Inferior parietal cortex (tissue), 1 donor: ENCODE measurements around the gene MLN.
A peak's percentile ranks its signal among the peaks of the same experiment; 100 is the strongest.

ENCODE experiments used
- DNase-seq: peaks from one replicate; pipeline ENCODE4 v3.0.0-alpha.2; 2016; ENCODE audit errors: extremely low spot score

The MLN gene, protein sequence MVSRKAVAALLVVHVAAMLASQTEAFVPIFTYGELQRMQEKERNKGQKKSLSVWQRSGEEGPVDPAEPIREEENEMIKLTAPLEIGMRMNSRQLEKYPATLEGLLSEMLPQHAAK

DNA sequence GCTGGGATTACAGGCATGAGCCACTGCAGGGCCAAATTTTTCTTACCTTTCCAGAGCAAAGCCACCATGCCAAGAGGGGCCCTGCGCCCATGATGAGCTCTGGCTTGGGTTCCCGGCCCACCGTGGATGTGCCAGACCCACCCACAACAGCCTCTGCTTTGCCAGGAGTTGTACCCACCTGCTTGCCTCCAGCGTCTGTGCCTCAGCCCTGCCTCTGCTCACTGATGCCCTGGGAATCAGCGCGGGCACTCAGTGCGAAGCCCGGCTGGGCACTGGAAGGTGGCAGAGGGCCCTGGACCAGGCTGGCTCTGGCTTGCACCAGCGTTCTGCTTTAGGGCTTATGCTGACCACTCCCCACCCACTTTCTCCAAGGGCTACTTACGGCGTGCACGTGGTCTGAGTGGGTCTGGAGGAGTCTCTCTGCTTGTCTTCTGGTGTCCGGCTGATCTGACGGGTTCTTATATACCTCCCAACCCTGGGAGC lies at the start of gene MLN:
MLN (minus strand) TSS at position 433 of the 483 bp plus-strand sequence. CDS start 2,840 bp downstream, outside the sequence.
- DNase-seq: no peak

DNA sequence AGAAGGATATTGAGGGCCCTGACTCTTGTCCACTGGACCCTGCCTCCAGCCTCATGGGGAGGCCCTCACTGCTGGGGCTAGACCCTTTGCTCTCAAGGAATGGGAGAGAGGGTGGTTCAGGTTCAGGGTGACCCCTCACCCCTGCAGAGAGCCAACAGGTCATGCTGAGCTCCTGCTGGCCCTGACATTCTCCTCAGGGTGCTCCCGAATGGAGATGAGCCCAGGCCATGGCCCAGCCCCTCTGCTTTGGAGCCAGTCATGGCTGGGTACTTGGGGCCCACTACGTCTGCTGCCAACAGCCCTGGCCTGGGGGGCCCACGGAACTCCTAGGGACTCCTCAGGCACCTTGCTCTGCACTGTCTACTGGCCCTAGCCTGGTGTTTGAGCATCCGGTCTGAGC lies 49.2 kb upstream of the MLN start:
- DNase-seq: no peak

DNA sequence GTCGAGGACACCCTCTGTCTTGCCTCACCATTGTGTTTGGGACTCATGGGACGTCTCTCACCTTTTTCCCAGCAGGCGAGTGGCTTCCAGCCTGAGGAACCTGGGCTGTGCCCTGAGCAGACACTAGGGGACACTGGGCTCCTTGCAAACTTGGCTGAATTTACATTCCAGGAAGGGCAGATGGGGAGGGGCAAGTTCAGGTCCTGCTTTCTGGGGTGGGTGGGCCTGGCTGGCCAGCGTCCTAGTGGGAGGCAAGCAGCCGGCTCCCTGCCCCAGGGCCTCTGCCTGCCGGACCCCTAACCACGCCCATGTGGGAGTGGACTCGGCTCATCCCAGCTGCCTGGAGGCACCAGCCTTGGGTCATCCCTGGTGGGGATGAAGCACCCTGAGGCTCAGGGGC lies 48.2 kb upstream of the MLN start:
- no peak for DNase-seq

DNA sequence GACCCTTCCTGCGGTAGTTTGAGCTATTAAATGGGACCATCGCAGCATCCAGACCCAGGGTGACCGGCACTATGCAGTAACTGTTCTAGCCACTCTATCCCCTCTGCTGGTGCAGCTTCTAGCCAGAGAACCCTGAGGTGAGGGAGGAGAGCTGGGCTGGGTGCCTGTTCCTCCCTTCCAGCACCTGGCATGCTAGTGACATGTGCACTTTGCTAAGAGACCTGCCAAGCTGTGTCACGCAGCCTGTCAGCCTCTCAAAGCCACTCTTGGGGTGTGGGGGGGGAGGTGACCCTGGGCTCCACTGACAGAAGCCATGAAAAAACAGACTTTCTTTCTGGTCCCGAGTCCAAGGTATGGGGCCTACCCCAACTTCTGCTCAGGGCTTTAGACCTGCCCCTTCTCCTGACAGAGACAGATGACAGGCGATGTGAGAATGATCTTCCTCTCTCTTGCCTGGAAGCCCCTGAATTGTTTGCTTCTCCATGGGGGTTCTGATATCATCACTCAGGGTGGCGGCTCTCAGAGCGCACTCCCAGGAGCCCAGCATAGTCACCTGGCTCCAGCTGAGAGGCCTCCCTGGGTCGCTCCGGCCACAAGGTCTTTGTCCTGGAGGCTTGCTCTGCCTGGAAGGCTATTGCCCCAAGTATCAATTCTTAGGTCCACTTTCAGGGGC lies 47.2 kb upstream of the MLN start:
- no peak for DNase-seq

DNA sequence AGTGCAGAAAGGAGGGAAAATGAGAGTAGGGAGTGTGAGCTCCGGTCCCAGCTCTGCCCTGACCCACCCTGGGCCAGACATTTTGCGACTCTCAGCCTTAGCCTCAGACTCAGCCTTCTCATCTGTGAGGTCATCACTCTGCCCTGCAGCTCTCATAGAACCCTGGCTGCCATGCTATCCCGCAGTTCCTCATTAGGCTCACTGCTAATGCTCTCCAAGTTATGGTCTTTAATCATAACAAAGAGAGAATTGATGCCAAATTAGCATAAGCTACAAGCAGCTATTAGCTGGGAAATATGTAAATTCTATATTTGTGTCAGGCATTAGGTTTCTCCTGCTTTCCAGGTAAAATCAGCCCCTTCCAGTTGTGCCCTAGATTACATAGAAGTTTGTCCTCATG lies 46.5 kb upstream of the MLN start:
- no peak for DNase-seq

DNA sequence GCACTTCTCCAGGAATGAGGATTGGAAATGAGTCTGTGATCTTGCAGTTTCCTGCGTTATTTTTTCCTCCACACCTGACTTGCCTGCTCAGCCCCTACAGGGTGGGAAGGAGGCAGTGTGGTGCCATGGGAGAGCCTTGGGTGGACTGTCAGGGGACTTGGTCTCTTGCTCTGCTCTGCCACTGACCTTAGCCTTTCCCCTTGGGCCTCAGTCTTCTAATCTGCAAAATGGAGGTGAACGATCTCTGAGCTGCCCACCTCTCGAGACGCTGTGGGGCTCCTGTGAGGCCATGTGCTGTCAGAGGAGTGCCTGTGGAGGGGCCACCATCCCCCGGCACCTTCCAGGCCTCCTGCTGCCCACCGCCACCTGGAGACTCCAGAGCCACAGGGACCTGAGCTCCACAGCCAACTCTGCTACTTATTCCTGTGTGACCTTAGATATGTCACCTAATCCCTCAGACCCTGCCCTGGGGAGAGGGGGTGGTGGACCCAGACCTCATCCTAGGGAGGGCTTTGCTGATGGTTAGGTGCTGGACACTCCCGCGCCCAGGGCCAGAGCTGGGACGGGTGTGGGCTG lies 45.8 kb upstream of the MLN start:
- no peak for DNase-seq

DNA sequence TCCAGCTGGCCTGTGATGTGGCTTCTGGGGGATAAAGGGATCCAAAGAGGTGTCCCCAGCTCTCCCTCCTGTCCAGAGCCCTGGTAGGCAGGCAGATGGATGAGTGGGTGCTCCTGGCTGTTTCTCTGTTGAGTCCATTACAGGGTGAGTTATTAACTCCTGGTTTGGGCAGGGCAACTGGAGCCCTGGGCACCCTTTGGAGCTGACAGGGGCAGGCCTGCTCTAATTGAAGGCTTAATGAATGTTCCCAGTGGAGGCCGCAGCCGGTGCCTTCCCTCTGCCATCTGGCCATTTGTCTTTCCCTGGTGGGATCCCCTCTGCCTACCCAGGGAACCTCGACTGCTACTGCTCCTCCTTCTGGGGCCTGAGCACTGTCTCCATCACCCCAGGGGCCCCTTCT lies 44.7 kb upstream of the MLN start:
- no peak for DNase-seq

DNA sequence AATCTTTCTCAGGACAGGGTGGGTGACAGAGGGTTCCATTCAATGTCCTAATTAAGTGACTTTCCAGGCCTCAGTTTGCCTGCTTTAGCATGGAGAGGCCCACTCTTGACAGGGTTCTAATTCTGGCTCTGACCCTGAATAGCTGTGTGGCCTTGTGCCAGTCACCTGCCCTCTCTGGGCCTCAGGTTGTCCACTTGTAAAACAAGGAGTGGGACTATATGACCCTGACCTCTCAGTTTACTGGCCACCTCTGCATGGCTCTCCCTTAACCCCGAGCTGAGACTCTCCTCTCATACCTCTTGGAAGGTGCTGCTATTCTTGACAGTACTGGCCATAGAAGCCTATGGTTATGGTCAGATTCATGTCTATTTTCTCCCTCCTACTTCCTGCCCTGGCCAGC lies 44.1 kb upstream of the MLN start:
- DNase-seq: no peak

DNA sequence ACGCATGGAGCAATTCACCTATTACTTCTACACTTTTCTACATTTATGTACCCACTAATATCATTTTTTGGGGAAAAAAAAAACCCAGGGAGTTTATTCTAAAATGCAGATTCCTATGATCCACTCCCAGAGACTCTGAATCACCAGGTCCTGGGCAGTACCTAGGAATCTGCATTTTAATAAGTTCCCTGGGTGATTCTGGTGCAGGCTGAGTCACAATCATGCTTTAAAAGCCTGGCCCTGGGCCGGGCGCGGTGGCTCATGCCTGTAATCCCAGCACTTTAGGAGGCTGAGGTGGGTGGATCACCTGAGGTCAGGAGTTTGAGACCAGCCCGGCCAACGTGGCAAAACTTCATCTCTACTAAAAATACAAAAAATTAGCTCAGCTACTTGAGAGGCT lies 43.3 kb upstream of the MLN start:
- DNase-seq: no peak

DNA sequence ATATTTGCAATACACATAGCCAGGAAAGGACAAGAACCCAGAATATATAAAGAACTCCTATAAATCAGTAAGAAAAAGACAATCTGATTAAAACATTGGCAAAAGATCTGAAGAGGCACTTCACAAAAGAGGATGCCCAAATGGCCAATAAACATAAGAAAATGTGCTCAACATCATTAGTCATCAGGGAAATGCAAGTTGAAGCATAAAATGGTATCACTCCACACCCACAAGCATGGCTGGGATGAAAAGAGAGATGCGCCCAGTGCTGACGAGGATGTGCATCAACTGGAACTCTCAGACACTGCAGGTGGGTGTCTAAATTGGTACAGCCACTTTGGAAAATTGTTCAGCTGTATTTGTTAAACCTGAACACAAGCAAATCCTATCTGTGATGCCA lies 42.4 kb upstream of the MLN start:
- DNase-seq: no peak

DNA sequence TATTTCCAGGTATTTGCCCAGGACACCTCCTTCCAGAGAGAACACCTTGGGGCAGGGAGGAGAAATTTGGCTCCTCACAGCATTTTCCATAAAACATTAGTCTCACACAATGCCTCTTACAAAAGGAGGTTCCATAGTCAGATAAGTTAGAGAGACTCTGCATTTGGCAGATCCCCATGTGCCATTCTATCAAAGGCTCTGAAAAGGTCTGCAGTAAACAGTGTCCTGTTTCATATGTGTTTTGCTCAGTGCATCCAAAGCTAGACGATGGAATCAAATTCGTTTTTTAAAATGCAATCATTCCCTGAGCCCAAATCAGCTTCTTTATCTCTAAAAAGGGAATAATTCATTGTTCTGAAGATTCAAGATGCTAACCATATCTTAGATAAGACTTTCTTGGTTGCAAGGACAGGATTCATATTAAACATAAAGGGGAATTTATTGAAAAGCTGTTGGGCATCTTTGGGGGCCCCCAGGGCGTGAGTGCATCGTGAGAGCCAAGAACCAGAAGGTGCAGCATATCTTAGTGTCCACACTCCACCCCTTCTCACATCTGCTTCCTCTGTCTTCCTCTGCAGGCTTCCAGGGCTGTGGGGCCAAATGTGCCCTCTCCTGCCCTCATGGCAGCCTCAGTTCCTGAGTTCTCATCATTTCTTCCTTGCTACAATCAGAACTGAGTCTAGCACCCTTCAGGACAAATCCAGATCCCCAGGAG lies 41.4 kb upstream of the MLN start:
- DNase-seq: no peak

DNA sequence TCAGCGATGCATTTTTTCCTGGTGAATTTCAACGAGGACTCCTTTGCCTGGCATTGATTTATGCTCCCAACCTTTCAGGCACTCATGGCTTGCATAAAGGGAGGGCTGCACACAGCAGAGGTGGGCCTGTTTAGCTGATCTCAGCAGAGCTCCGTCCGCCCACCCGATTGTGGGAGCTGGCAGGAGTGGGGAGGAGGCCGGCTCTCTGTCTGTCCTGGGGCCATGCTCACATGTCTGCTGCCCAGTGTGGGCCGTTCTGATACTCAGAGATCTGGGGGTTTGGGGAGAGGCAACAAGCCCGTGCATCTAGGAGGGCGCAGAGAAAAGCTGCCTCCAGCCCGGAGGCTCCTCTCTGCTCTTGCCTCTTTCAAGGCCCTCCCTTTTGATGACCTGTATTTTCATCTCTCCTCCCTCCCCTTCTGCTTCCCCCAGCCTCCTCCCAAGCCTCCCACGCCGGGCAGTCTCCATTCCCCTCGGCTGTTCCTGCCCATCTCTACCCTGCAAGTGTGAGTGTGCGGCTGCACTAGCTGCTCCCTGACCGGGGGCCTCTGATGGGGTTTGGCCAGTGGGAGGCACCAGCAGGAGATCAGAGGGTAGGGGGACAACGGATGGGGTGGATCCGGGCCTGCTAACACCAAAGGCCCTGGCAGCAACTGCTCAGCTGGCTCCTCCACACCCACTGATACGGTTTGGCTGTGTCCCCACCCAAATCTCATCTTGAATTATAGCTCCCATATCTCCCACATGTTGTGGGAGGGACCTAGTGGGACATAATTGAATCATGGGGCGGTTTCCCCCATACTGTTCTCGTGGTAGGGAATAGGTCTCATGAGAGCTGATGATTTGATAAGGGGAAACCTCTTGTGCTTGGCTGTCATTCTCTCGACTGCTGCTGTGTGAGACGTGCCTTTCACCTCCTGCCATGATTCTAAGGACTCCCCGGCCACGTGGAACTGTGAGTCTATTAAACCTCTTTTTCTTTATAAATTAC lies 39.6 kb upstream of the MLN start:
- no peak for DNase-seq

DNA sequence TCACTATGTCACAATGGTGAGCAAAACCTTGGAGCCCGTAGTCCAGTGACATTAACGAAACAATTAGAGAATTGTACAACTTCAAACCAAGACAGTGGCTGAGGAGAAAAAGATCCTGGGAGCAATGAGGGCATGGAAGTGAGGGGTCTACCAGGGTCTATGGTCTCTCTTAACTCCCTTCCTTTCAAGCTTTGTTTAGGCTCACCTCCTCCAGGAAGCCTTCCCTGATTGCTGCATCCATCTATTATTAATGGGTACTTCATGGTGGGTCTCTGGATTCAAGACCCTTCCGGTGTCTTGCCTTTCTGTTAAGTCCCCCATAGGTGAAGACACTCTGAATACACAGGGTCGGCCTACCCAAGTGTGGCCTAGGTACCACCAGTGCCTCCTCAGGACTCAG lies 38.1 kb upstream of the MLN start:
- no peak for DNase-seq

DNA sequence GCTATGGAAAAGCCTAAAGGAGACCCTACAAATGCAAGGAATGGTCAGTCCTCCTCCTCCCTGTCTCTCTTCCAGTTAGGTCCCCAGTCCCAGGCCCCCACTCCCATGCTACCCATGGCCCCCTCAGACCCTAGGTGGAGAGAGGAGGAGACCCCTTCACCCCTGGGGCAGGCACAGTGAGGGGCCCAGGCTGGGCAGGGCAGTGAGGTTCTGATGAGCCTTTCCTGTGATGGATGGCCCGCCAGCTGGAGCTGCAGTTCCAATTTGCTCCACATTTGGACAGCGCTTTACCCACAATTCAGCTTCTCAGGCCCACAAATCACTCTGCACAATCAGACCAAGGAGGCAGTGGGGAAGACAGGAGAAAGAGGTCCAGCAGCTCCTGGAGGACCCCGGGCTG lies 37.3 kb upstream of the MLN start:
- DNase-seq: no peak

DNA sequence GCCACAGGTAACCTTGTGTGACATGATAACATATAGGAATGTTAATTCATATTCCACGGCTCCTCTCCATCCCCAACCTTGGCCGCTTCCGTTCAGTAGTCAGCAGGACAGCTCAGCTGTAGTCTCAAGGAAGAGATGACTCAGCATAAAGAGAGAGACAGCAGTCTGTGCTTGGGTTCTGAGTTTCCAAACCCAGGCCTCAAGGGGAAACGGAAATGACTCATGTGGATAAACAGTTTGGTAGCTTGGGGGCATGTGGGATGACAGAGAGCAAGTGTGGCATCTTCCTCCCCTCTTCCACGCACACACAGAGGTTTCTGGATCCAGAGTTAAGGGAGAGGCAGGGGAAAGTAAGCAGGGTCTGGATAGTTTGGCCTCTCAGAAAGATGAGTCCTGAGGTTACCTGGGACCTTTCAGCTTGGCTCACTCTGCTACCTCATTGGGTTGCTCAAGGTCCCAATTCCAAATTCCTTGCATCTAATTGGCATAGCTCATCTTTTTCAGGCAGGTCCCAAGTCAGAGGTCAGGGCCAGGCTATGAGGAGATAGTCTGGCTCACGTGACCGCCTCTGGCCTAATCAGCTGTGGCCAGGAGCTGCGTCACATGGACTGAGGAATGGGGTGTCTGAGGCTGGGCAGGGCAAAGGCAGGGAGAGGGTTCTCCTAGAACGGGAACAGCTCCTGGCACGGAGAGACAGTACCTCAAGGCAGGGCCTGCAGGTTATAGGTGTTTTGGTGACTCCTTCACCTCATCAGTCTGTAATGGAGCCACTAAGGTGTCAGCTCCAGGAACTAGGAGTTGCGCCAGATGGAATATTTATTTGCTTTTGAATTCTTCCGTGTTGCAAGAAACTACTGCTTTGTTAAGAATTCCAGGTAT lies 36.5 kb upstream of the MLN start:
- DNase-seq: peak; percentile 39

DNA sequence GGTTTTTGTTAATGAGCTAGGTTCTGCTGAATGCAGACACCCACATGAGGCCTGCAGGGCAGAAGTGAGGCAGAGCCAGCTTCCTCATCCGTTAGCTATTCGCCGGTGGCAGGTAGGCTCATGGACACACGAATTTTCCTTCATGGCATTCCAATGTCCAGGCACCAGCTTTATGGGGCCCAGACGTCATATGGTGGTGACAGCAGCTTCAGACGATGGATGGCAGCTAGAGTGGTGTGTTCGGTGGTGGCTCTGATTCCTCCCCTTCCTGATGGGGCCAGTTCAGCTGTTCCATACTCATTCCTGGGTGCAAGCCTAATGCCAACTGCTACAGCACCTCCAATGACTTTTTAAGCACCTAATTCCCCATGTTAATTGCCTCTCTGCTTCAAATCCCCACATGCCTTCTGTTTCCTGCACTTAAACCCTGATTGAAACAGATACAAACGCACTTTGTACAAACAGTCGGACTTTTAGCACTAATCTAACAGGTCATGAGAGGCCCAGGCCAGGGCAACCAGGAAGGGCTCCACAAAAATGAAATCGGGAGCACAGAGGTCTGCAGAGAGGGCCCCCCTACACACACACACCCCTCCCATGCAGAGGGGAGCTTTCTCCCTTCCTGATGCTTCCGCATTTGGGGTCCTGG lies 35.7 kb upstream of the MLN start:
- no peak for DNase-seq

DNA sequence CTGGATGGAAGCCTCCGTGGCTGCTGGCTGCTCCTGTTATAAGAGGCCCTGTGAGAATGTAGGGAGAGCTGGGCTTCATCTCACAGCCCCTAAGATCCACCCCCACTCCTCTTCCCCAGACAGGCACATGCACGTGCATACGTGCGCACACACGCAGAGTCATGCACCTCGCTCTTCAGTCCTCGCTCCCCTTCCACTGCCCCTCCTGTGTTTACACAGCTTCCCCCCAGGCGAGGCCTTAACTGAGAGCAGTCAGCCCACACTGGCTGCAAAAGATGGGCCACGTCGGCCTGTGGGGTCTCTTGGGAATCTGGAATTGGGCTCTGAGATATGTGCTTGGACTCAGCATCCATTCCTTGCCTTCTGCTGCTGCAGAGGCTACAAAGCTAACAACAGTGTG lies 35.2 kb upstream of the MLN start:
- no peak for DNase-seq

DNA sequence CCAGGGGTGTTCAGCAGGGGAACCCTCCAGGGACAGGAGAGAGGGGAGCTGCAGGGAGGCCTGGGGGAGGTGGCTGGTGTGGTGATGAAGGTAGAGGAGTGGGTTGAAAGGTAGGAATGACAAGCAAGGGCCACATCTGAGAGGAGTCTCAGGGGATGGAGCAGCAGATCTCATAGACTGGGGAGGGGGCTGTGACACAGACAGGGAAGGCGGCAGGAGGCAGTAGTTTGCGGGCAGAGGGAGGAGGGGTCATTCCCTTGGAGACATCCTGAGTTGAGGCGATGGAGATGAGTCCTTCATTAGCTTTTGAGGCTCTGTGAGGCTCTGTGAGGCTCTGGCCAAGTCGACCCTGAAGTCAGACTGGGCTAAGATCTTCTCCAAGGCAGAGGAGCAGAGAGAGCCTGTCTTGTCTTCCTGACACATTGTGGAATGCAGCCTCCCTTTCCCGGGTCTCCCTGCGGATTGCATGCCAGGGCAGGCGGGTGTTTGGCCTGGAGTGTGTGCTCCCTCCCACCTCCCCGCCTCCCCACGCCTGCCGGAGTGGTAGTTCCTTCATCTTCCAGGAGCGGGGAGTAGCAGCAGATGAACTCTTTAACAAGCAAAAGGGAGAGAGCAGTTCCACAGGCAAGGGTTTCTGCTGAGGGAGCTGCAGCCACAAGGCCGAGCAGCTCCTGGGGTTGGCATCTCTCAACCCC lies 34.3 kb upstream of the MLN start:
- no peak for DNase-seq

DNA sequence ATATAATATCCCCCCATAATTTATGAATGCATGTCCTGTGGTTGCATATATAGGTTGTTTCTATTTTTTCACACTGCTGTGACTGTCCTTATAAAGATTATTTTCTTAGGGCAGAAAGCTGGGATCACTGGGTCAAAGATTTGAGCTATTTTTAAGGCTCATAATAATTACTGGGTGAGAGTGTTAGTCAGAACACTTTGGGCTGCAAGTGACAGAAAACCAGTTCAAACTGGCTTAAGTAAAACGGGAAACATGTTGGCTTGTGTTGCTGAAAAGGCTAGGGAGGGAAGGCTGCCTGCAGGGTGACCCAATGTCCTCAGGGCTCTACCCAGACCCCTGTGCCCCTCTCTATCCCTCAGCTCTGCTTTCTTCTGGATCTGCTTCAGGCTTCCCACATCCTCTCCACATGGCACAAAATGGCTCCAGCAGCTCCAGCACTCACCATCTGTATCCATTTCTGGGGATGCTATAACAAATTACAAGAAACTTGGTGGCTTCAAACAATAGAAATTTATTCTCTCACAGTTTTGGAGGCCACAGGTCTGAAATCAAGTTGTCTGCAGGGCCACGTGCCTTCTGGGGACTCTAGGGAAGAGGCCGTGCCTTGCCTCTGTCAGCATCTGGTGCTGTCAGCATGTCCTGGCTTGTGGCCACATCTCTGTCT lies 33.1 kb upstream of the MLN start:
- no peak for DNase-seq
